Muscle of leg (tissue), 11 donors: ENCODE measurements around the gene SF3B1. TPM values are rescaled to one million over a fixed set of nuclear protein-coding genes. Genes with fewer than 3 reads are reported as not detected.
"Not testable (repeated sequence)": the region's sequence is repeated elsewhere in the genome, so short reads cannot be mapped to it uniquely, and the experiment has no call there.

Experiments used
- DNase-seq: peaks from one replicate; pipeline ENCODE4 v3.0.0; 2013
- H3K27ac ChIP-seq: one replicate; pipeline ENCODE4 v1.5.1; 2013; ENCODE audit warnings: mild to moderate bottlenecking, low read length, control low read depth
- H3K27me3 ChIP-seq: one replicate; pipeline ENCODE4 v1.6.1; 2013; ENCODE audit warnings: low read length; ENCODE audit not compliant: control insufficient read depth, insufficient read depth
- H3K36me3 ChIP-seq: one replicate; pipeline ENCODE4 v1.6.1; 2013; ENCODE audit warnings: low read length; ENCODE audit not compliant: control insufficient read depth, insufficient read depth
- H3K4me1 ChIP-seq: one replicate; pipeline ENCODE4 v1.6.1; 2013; ENCODE audit warnings: low read length; ENCODE audit not compliant: control insufficient read depth, insufficient read depth
- H3K4me3 ChIP-seq: one replicate; pipeline ENCODE4 v1.5.1; 2013; ENCODE audit warnings: low read length, control low read depth
- H3K9me3 ChIP-seq: replicated peaks from 2 replicates; pipeline ENCODE4 v1.6.1; 2013; ENCODE audit warnings: low read depth, low read length; ENCODE audit not compliant: control insufficient read depth
- WGBS: methylation state at CpG from one replicate; pipeline ENCODE4 v1.1.5; 2013; ENCODE audit warnings: missing lambda C conversion rate; ENCODE audit not compliant: insufficient coverage; 5-methylcytosine and 5-hydroxymethylcytosine counted together
- polyA plus RNA-seq, 8 donors: library from polyadenylated mRNA; unstranded; fragments of 120-200 nt; gene quantifications; one replicate each; pipeline versions ENCODE4 v1.2.1 to v1.2.3, GENCODE V29; 2013; ENCODE audit warnings: inconsistent platforms in 1 of 8, low replicate concordance in 1 of 8; ENCODE audit not compliant: insufficient read length in 8 of 8, insufficient read depth in 1 of 8
- total RNA-seq: library from RNA; stranded (reverse); fragments of 120-200 nt; gene quantifications from one replicate; pipeline ENCODE4 v1.2.4, GENCODE V29; 2013

The SF3B1 gene
- total and polyA plus RNA-seq, 9 donors = 252 to 306 (median 257) TPM

- no peaks in the 10 kb centered on the region for H3K9me3 ChIP-seq
- no peak for DNase-seq
- H3K27me3 ChIP-seq = no peaks in the 10 kb centered on the region
- peaks cover 3% of the 10 kb centered on the region for H3K4me1 ChIP-seq
- WGBS = no CpG with 5 or more reads among the region's 4 CpGs
- no peak overlapping the region for H3K27ac ChIP-seq
- no peak overlapping the region for H3K4me3 ChIP-seq
- H3K36me3 ChIP-seq = no peaks in the 10 kb centered on the region
These were observed 51.0 kb downstream of the SF3B1 start for GRCh38 chr2:197383825-197384224.

- no peak for DNase-seq
- no peaks in the 10 kb centered on the region for H3K27me3 ChIP-seq
- no peaks in the 10 kb centered on the region for H3K36me3 ChIP-seq
- no peak overlapping the region for H3K4me3 ChIP-seq
- H3K4me1 ChIP-seq = peaks cover 11% of the 10 kb centered on the region
- no CpG with 5 or more reads among the region's 1 CpG for WGBS
- no peak overlapping the region for H3K27ac ChIP-seq
- no peaks in the 10 kb centered on the region for H3K9me3 ChIP-seq
These were observed 53.2 kb downstream of the SF3B1 start for GRCh38 chr2:197381641-197382040.

DNA sequence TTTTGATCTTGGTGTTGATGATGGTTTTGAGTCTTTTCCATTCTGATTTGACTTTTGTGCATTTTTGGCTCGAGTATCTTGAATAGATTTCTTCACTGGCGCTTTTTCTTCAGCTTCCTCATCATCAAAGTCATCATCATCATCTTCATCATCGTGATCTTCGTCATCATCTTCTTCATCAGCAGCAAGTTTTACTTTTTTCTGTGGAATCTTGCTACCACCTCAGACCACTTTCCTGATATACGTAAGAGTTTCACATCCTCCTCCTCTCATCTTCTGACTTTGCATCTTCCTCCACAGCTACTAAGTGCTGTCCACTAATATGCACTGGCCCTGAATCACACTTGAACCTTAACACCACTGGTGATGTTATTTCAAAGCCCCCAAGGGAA, 54.9 kb downstream of the SF3B1 start:
- H3K9me3 ChIP-seq, H3K27me3 ChIP-seq, H3K27ac ChIP-seq, DNase-seq, H3K4me3 ChIP-seq, H3K36me3 ChIP-seq: not testable (repeated sequence)
- 98% methylated on average over 5 of the region's 5 CpGs for WGBS
- H3K4me1 ChIP-seq = peaks cover 11% of the 10 kb centered on the region

DNA sequence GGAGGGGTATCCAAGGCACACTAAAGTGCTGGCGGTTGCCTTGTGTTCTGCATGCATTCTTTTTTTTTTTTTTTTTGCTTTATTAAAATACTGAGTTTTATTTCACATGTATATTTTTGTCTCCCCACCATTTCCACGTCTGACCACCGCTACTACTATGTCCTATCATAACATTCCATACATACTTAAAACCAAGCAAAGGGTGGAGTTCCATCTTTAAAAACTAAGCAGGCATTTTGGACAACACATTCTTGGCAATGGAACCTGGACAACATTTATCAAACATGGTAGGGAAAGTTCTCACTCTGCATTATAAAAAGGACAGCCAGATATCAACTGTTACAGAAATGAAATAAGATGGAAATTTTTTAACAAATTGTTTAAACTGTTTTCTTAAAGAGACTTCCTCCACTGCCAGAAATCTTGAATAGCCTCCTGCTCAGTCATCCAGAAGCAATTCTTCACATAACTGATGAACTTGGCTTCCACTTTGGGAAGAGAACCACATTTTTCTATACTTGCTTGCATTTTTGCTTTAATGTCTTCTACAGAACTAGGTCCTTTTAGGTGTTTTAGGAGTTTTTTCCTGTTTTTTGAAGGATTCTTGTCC, 55.4 kb downstream of the SF3B1 start:
- not testable (repeated sequence) for H3K4me3 ChIP-seq, H3K27ac ChIP-seq, DNase-seq, H3K27me3 ChIP-seq, H3K9me3 ChIP-seq, H3K36me3 ChIP-seq
- H3K4me1 ChIP-seq = peaks cover 11% of the 10 kb centered on the region
- no CpG with 5 or more reads among the region's 3 CpGs for WGBS

DNA sequence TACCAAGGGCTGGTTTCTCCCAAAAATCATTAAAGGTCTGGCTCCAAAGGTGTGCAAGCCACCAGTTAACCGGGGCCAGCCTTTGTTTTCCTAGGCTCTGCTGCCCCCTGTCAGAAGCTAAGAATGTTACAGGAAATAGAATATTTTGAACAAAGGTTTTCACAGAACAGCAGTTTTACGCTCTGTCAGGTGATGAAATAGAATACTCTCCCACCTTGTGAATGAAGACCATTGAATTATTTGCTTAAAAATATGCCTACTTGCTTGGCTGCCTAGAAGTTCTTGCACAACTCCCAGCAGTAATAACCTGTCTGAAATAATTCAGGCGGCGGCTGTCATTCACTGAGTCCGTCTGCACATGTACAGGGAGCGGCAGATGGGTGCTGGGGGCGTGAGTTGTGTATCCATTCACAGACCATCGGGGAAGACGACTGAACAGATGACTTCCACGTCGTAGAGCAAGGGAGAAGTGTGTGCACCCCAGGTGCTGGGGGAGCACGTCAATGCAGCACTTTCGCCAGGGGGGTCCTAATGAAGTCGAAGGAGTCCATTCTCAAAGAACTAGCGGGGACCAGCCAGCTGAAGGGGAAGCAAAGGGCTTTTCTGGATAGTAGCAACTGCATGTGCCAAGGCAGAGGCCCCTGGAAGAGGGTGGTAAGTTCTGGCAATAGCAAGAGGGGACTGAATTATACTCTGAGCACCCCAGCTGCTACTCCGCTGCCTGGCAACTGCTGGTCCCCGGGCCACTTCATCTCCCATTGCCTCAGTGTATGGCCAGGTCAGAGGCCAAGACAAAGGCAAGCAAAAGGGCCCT, 56.1 kb downstream of the SF3B1 start:
- no peaks in the 10 kb centered on the region for H3K9me3 ChIP-seq
- no peaks in the 10 kb centered on the region for H3K36me3 ChIP-seq
- peak; percentile 69 for DNase-seq
- no peaks in the 10 kb centered on the region for H3K27me3 ChIP-seq
- no peak overlapping the region for H3K27ac ChIP-seq
- WGBS = 42% methylated on average over 14 of the region's 17 CpGs
- peaks cover 11% of the 10 kb centered on the region for H3K4me1 ChIP-seq
- H3K4me3 ChIP-seq = no peak overlapping the region

- Histone ChIP-seq H3K27me3 (no peaks in the 10 kb centered on the region), H3K9me3 (no peaks in the 10 kb centered on the region), H3K4me1 (peaks cover 11% of the 10 kb centered on the region), H3K27ac (no peak overlapping the region), H3K36me3 (no peaks in the 10 kb centered on the region), H3K4me3 (no peak overlapping the region)
- no CpG with 5 or more reads among the region's 3 CpGs for WGBS
- DNase-seq = peak; percentile 49
These were observed 56.7 kb downstream of the SF3B1 start for GRCh38 chr2:197378086-197378485.

- no peak for DNase-seq
- no peaks in the 10 kb centered on the region for H3K36me3 ChIP-seq
- no peak overlapping the region for H3K4me3 ChIP-seq
- no peaks in the 10 kb centered on the region for H3K9me3 ChIP-seq
- H3K27me3 ChIP-seq = no peaks in the 10 kb centered on the region
- H3K4me1 ChIP-seq = peaks cover 11% of the 10 kb centered on the region
- H3K27ac ChIP-seq = no peak overlapping the region
- WGBS = no CpG with 5 or more reads among the region's 9 CpGs
These were observed 57.2 kb downstream of the SF3B1 start for GRCh38 chr2:197377670-197378069.

DNA sequence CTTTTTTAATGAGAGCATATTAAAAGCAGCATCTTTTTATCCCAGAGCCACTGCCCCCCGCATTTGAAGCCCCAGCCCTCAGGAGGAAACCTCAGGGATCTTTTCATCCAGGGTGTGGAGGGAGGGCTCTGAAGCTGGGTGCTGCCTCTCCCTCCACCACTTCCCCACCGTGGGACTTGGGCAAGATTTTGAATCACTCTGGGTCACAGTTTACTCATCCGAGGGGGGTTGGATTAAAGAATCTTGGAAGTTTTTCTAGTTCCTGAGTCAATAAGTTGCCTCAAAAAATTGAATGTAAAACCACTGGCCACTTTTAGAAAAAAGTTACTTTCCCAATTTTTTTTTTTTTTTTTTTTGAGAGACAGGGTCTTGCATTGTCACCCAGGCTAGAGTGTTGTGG, 62.2 kb downstream of the SF3B1 start:
- Histone ChIP-seq H3K27ac (no peak overlapping the region), H3K4me3 (no peak overlapping the region), H3K4me1 (peaks cover 7% of the 10 kb centered on the region), H3K27me3 (no peaks in the 10 kb centered on the region), H3K36me3 (no peaks in the 10 kb centered on the region), H3K9me3 (no peaks in the 10 kb centered on the region)
- no CpG with 5 or more reads among the region's 3 CpGs for WGBS
- DNase-seq = no peak

DNA sequence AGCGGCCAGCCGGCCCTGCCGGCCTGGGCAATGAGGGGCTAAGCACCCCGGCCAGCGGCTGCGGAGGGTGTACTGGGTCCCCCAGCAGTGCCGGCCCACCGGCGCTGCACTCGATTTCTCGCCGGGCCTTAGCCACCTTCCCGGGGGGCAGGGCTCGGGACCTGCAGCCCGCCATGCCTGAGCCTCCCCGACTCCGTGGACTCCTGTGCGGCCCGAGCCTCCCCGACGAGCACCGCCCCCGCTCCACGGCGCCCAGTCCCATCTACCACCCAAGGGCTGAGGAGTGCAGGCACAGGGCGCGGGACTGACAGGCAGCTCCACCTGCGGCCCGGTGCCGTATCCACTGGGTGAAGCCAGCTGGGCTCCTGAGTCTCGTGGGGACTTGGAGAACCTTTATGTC, 64.2 kb downstream of the SF3B1 start:
- H3K27me3 ChIP-seq, H3K27ac ChIP-seq, DNase-seq: not testable (repeated sequence)

GRCh38 chr2:197369933-197370320, 64.9 kb downstream of the SF3B1 start:
- no peak overlapping the region for H3K27ac ChIP-seq
- H3K36me3 ChIP-seq = no peaks in the 10 kb centered on the region
- peaks cover 6% of the 10 kb centered on the region for H3K4me1 ChIP-seq
- H3K27me3 ChIP-seq = no peaks in the 10 kb centered on the region
- WGBS = 67% methylated on average over 4 of the region's 4 CpGs
- H3K4me3 ChIP-seq = no peak overlapping the region
- no peak for DNase-seq
- H3K9me3 ChIP-seq = no peaks in the 10 kb centered on the region

More for the DNA sequence above, 64.2 kb downstream of the SF3B1 start:
- H3K4me3 ChIP-seq, H3K4me1 ChIP-seq, H3K36me3 ChIP-seq, H3K9me3 ChIP-seq: not testable (repeated sequence)
- WGBS = 95% methylated on average over 30 of the region's 31 CpGs
